HFFc6 (cell line): ENCODE data around the gene HCFC2. TPM values are rescaled to one million over a fixed set of nuclear protein-coding genes. Genes with fewer than 3 reads are reported as not detected.

Experiments
- DNase-seq: peaks from one replicate; pipeline ENCODE4 v3.0.0-alpha.2; 2018
- H3K27ac Mint-ChIP-seq: 2 replicates; pipeline ENCODE4 v1.8.0; 2020; ENCODE audit warnings: mild to moderate bottlenecking, mixed read lengths
- H3K27me3 Mint-ChIP-seq: 2 replicates; pipeline ENCODE4 v1.8.0; 2021; ENCODE audit warnings: mild to moderate bottlenecking, moderate library complexity, mixed read lengths; ENCODE audit not compliant: insufficient read depth
- H3K36me3 Mint-ChIP-seq: 2 replicates; pipeline ENCODE4 v1.8.0; 2021; ENCODE audit warnings: low read depth, mixed read lengths
- H3K4me1 Mint-ChIP-seq: 2 replicates; pipeline ENCODE4 v1.8.0; 2020; ENCODE audit warnings: low read depth, mixed read lengths
- H3K4me3 Mint-ChIP-seq: 2 replicates; pipeline ENCODE4 v1.8.0; 2020; ENCODE audit warnings: mild to moderate bottlenecking, moderate library complexity, mixed read lengths
- H3K9me3 Mint-ChIP-seq: 2 replicates; pipeline ENCODE4 v1.8.0; 2020; ENCODE audit warnings: mild to moderate bottlenecking, mixed read lengths
- total RNA-seq, 6 experiments: library from RNA; stranded (reverse); fragmentation: NEBNext Ultra II Directional; extraction: Animal tissue kit (Norgen Biotek cat#: 25700); gene quantifications; 2 replicates in 1 of 6; 3 replicates in 5 of 6; pipeline ENCODE4 v1.2.3, GENCODE V29; 2021
- TF ChIP-seq, protein P1 (sequence below): fragments of 200-600 bp; sonication (generic); IDR thresholded peaks from 2 replicates; pipeline ENCODE4 v1.5.0; 2021; ENCODE audit warnings: antibody characterized with exemption, mild to moderate bottlenecking

HCFC2 gene
- total RNA-seq, 6 experiments from 2014 or later = 19.6 to 23.8 (median 21.9) TPM

DNA sequence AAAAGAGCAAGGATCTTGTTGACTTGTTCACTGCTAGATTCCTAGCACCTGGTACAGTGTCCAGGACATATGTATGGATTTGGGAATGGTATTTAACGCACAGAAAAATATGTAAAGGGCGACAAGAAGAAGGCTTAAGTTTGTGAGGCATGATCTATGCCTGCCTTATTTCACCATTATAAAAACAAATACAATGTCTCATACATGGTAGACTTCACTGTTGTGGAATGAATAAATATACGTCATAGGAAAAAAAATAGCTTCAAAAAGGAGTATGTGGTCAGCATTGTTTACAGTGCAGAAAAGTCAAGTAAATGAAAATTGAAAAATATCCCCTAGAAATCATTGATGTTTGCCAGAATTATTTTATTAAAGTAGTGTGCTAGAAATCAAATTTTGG is 30.0 kb downstream of the HCFC2 start:
- H3K27ac Mint-ChIP-seq = peak overlapping the region; percentile 2; the same call in 1 of the 2 replicates
- DNase-seq = no peak
- no peaks in the 10 kb centered on the region for H3K27me3 Mint-ChIP-seq
- H3K36me3 Mint-ChIP-seq = peaks cover 37% of the 10 kb centered on the region
- TF ChIP-seq, protein P1, sequence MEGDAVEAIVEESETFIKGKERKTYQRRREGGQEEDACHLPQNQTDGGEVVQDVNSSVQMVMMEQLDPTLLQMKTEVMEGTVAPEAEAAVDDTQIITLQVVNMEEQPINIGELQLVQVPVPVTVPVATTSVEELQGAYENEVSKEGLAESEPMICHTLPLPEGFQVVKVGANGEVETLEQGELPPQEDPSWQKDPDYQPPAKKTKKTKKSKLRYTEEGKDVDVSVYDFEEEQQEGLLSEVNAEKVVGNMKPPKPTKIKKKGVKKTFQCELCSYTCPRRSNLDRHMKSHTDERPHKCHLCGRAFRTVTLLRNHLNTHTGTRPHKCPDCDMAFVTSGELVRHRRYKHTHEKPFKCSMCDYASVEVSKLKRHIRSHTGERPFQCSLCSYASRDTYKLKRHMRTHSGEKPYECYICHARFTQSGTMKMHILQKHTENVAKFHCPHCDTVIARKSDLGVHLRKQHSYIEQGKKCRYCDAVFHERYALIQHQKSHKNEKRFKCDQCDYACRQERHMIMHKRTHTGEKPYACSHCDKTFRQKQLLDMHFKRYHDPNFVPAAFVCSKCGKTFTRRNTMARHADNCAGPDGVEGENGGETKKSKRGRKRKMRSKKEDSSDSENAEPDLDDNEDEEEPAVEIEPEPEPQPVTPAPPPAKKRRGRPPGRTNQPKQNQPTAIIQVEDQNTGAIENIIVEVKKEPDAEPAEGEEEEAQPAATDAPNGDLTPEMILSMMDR = no peak
- peaks cover 15% of the 10 kb centered on the region for H3K4me1 Mint-ChIP-seq
- H3K4me3 Mint-ChIP-seq = no peak overlapping the region
- no peaks in the 10 kb centered on the region for H3K9me3 Mint-ChIP-seq

DNA sequence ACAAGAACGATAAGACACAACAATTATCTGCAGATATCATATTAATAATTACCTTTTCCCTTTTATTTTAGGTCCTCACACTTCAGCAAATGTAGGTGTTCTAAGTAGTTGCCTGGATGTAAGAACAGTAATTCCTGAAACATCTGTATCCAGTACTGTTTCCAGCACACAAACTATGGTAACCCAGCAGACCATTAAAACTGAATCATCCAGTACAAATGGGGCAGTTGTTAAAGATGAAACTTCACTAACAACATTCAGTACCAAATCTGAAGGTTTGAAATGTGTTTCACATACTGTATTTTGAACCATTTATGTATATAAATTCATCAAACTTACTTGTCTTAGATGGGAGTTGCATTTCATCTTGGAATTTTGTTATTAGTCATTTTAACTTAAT is 31.0 kb downstream of the HCFC2 start:
- Mint-ChIP-seq H3K9me3 (no peaks in the 10 kb centered on the region), H3K36me3 (peaks cover 29% of the 10 kb centered on the region), H3K4me1 (peaks cover 15% of the 10 kb centered on the region), H3K27ac (no peak overlapping the region; the same call in 1 of the 2 replicates), H3K27me3 (no peaks in the 10 kb centered on the region), H3K4me3 (no peak overlapping the region)
- TF ChIP-seq, protein P1 = no peak
- DNase-seq = no peak

DNA sequence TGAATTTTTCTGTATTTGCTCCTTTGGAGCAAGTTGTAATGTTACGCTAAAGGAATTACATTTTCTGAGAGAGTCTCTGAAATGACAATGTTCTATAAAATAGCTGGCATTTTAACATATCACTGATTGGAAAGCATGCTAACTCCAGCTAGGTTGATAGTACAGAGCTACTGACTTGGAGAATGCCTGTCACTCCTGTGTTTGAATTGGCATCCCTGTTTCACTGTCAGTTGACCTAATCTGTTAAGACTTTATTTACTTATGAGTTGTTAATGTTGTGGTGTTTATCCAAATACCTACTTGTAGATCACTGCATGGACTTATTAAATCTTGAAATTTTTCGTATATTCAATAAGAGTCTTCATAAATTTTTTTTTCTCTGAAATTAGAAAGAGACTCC is 33.6 kb downstream of the HCFC2 start:
- no peaks in the 10 kb centered on the region for H3K9me3 Mint-ChIP-seq
- no peak overlapping the region for H3K4me3 Mint-ChIP-seq
- TF ChIP-seq, protein P1 = no peak
- no peak overlapping the region for H3K27ac Mint-ChIP-seq
- no peak for DNase-seq
- H3K36me3 Mint-ChIP-seq = peaks cover 33% of the 10 kb centered on the region
- peaks cover 15% of the 10 kb centered on the region for H3K4me1 Mint-ChIP-seq
- H3K27me3 Mint-ChIP-seq = no peaks in the 10 kb centered on the region

DNA sequence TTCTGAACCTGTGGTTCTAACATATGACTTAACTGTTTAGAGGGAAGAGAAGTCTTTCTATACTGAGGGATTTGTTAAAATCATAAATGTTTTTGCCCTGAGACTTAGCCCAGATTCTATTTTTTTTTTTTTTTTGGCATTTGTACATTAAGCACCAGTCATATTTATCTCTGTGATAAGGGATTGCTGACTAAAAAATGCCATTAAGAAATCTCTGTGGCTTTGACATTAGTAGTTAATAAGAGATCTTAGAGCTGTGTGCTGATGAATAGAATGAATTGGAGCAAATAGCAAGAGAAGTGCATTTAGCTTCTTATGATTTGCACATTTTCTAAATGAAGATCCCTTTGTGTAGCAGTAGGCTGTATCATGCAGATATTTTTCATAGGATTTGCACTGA is 41.1 kb downstream of the HCFC2 start:
- DNase-seq = no peak
- Mint-ChIP-seq H3K4me3 (no peak overlapping the region), H3K27me3 (no peaks in the 10 kb centered on the region), H3K9me3 (no peaks in the 10 kb centered on the region), H3K36me3 (0 out of 2 replicates have a peak, but pooled peaks cover 12% of the 10 kb centered on the region), H3K27ac (no peak overlapping the region), H3K4me1 (peaks cover 19% of the 10 kb centered on the region)
- TF ChIP-seq, protein P1 = no peak

DNA sequence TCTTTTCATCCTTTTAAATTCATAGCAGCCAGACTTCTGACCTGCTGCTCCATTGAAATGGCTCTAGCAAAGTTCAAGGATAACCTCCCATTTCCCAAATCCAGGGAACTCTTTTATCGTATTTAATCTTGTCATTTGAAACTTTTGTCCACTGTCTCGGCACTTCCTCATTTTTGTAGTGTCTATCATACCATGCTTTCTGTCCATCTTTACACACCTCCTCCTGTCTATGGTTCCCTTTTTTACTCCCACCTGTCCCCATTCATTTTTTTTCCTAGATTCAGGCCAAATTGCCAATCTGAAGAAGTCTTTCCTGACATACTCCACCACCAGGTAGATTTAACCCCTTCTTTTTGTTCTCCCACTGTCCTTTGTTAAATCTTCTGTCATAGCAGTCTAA is 42.6 kb downstream of the HCFC2 start:
- Mint-ChIP-seq H3K4me1 (peaks cover 19% of the 10 kb centered on the region), H3K9me3 (no peaks in the 10 kb centered on the region), H3K27ac (no peak overlapping the region), H3K4me3 (no peak overlapping the region), H3K36me3 (0 out of 2 replicates have a peak, but pooled peaks cover 12% of the 10 kb centered on the region), H3K27me3 (no peaks in the 10 kb centered on the region)
- no peak for DNase-seq
- TF ChIP-seq, protein P1 = no peak
